ENCODE data around the gene FBXO34.

The FBXO34 gene

GRCh38 chr14:55255979-55256378 lies 15.2 kb upstream of the FBXO34 start:
- no peak for TF ChIP-seq SNAI2 (CRISPR knock-in tag; IDR thresholded peaks at IDR 0.05)
- TF ChIP-seq ZNF565 (CRISPR knock-in tag; conservative IDR thresholded peaks at IDR 0.05; ENCODE audit: low read depth), result no peak
- no peak for TF ChIP-seq GLIS3 (CRISPR knock-in tag; IDR thresholded peaks at IDR 0.05)
- TF ChIP-seq CREB5 (CRISPR knock-in tag; IDR thresholded peaks at IDR 0.05; ENCODE audit: low read depth), result no peak
- no peak for TF ChIP-seq ZFP30 (CRISPR knock-in tag; IDR thresholded peaks at IDR 0.05)
- TF ChIP-seq ZC3H10 (CRISPR knock-in tag; IDR thresholded peaks at IDR 0.05), result no peak
- no peak for TF ChIP-seq ZNF70 (CRISPR knock-in tag; IDR thresholded peaks at IDR 0.05)
- TF ChIP-seq TOX (CRISPR knock-in tag; IDR thresholded peaks at IDR 0.05; ENCODE audit: borderline replicate concordance), result no peak
- TF ChIP-seq TCF4 (CRISPR knock-in tag; IDR thresholded peaks at IDR 0.05; ENCODE audit: borderline replicate concordance), result no peak
- TF ChIP-seq OSR1 (CRISPR knock-in tag; IDR thresholded peaks at IDR 0.05), result no peak
- TF ChIP-seq CSRNP3 (CRISPR knock-in tag; IDR thresholded peaks at IDR 0.05), result no peak
- no peak for TF ChIP-seq PATZ1 (CRISPR knock-in tag; IDR thresholded peaks at IDR 0.05; ENCODE audit: borderline replicate concordance)
- TF ChIP-seq ARNTL (CRISPR knock-in tag; IDR thresholded peaks at IDR 0.05; ENCODE audit: borderline replicate concordance, low read depth), result no peak
- TF ChIP-seq ESRRG (CRISPR knock-in tag; IDR thresholded peaks at IDR 0.05), result no peak
- no peak for TF ChIP-seq ZFP3 (CRISPR knock-in tag; IDR thresholded peaks at IDR 0.05)
- no peak for TF ChIP-seq CSDC2 (CRISPR knock-in tag; IDR thresholded peaks at IDR 0.05)
- no peak for TF ChIP-seq POU6F1 (CRISPR knock-in tag; IDR thresholded peaks at IDR 0.05; ENCODE audit: borderline replicate concordance, low read depth)
- ATAC-seq, result no peak

- ATAC-seq, result no peak
These were observed 14.6 kb upstream of the FBXO34 start for GRCh38 chr14:55256586-55256985.

More at GRCh38 chr14:55256586-55256985, 14.6 kb upstream of the FBXO34 start:
- TF ChIP-seq PPARA (CRISPR knock-in tag; IDR thresholded peaks at IDR 0.05; ENCODE audit: borderline replicate concordance), result no peak
- no peak for TF ChIP-seq ISL1 (CRISPR knock-in tag; IDR thresholded peaks at IDR 0.05)
- no peak for TF ChIP-seq GLIS3 (CRISPR knock-in tag; IDR thresholded peaks at IDR 0.05)
- TF ChIP-seq OSR1 (CRISPR knock-in tag; IDR thresholded peaks at IDR 0.05), result no peak
- no peak for TF ChIP-seq ZFP30 (CRISPR knock-in tag; IDR thresholded peaks at IDR 0.05)
- no peak for TF ChIP-seq ARNTL (CRISPR knock-in tag; IDR thresholded peaks at IDR 0.05; ENCODE audit: borderline replicate concordance, low read depth)
- no peak for TF ChIP-seq TCF4 (CRISPR knock-in tag; IDR thresholded peaks at IDR 0.05; ENCODE audit: borderline replicate concordance)
- no peak for TF ChIP-seq PATZ1 (CRISPR knock-in tag; IDR thresholded peaks at IDR 0.05; ENCODE audit: borderline replicate concordance)
- no peak for TF ChIP-seq CREB5 (CRISPR knock-in tag; IDR thresholded peaks at IDR 0.05; ENCODE audit: low read depth)
- no peak for TF ChIP-seq SNAI2 (CRISPR knock-in tag; IDR thresholded peaks at IDR 0.05)
- no peak for TF ChIP-seq ZC3H10 (CRISPR knock-in tag; IDR thresholded peaks at IDR 0.05)
- no peak for TF ChIP-seq BACH2 (CRISPR knock-in tag; IDR thresholded peaks at IDR 0.05; ENCODE audit: borderline replicate concordance)
- no peak for TF ChIP-seq CSDC2 (CRISPR knock-in tag; IDR thresholded peaks at IDR 0.05)
- no peak for TF ChIP-seq ZNF8 (CRISPR knock-in tag; IDR thresholded peaks at IDR 0.05)
- TF ChIP-seq TOX (CRISPR knock-in tag; IDR thresholded peaks at IDR 0.05; ENCODE audit: borderline replicate concordance), result no peak
